OCI-LY7 (cell line): ENCODE results near the gene RASSF4.

Experiments
- EZH2phosphoT487 ChIP-seq: fragments of 200-600 bp; sonication (generic); IDR thresholded peaks from 2 replicates; pipeline ENCODE4 v1.6.1; 2018; ENCODE audit warnings: low read depth, borderline replicate concordance, mild to moderate bottlenecking, mixed run types, antibody characterized with exemption, low read length, moderate library complexity, mixed read lengths
- TF ChIP-seq, protein P1 (sequence below): fragments of 200-600 bp; sonication (generic); conservative IDR thresholded peaks from 2 replicates; pipeline ENCODE4 v1.5.1; 2014; ENCODE audit warnings: mild to moderate bottlenecking, antibody characterized with exemption, low read length, moderate library complexity, mixed read lengths

DNA sequence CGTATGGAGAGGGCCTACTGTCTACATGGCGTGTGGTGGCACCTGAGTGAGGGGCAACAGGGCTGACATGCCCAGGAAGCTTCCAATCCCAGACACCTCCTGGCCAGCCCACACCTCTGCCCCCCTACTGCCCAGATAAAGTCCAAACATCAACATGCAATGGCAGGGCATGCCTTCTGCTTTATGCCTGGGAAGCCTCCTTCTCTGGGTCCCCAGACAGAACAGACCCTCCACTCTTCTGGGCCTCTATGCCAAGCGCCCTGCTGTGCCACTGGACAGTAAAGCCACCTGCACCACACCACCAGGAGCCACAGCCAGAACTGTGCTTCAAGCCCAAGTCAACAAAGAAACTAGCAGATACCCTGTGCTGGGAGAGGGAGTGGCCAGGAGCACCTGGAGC, 36.0 kb upstream of the RASSF4 start:
- TF ChIP-seq, protein P1, sequence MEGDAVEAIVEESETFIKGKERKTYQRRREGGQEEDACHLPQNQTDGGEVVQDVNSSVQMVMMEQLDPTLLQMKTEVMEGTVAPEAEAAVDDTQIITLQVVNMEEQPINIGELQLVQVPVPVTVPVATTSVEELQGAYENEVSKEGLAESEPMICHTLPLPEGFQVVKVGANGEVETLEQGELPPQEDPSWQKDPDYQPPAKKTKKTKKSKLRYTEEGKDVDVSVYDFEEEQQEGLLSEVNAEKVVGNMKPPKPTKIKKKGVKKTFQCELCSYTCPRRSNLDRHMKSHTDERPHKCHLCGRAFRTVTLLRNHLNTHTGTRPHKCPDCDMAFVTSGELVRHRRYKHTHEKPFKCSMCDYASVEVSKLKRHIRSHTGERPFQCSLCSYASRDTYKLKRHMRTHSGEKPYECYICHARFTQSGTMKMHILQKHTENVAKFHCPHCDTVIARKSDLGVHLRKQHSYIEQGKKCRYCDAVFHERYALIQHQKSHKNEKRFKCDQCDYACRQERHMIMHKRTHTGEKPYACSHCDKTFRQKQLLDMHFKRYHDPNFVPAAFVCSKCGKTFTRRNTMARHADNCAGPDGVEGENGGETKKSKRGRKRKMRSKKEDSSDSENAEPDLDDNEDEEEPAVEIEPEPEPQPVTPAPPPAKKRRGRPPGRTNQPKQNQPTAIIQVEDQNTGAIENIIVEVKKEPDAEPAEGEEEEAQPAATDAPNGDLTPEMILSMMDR, result no peak
- no peak for TF ChIP-seq EZH2phosphoT487
